ENCODE results near the gene PUDP. TPM values are rescaled to one million over a fixed set of nuclear protein-coding genes. Genes with fewer than 3 reads are reported as not detected.
A peak's percentile ranks its signal among the peaks of the same experiment; 100 is the strongest.
"Not testable (repeated sequence)": the region's sequence is repeated elsewhere in the genome, so short reads cannot be mapped to it uniquely, and the experiment has no call there.

PUDP gene
- polyA plus RNA-seq, 1 experiment, result 32.0 TPM

DNA sequence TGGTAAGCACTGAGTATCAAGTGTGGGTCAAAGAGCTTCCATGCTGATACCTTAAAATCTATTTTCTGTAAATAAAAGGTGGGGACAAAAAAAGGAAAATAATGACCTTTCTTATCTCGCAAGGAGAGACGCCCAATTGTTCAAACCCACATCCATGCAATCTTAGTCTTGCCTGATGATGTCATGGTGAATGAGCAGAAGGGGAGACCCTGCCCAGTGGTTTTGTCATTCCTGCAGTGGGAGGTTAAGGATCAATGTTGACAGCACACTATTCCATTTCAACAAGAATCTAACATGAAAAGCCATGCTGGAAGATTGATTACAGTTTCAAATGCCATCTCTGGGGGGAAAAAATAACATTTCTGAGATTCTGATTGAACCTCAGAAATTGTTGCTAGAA is 40.7 kb upstream of the PUDP start:
- H3K4me3 ChIP-seq (ENCODE audit: low read depth, low read length), result no peak overlapping the region
- no peaks in the 10 kb centered on the region for H3K9me3 ChIP-seq (ENCODE audit: control insufficient read depth, insufficient read depth, low read length)
- CTCF ChIA-PET, result no interaction called here
- no peak for DNase-seq (ENCODE audit: low read depth, low spot score)
- H3K27ac ChIP-seq (ENCODE audit: low read depth, low read length), result no peak overlapping the region
- TF ChIP-seq, protein P1, sequence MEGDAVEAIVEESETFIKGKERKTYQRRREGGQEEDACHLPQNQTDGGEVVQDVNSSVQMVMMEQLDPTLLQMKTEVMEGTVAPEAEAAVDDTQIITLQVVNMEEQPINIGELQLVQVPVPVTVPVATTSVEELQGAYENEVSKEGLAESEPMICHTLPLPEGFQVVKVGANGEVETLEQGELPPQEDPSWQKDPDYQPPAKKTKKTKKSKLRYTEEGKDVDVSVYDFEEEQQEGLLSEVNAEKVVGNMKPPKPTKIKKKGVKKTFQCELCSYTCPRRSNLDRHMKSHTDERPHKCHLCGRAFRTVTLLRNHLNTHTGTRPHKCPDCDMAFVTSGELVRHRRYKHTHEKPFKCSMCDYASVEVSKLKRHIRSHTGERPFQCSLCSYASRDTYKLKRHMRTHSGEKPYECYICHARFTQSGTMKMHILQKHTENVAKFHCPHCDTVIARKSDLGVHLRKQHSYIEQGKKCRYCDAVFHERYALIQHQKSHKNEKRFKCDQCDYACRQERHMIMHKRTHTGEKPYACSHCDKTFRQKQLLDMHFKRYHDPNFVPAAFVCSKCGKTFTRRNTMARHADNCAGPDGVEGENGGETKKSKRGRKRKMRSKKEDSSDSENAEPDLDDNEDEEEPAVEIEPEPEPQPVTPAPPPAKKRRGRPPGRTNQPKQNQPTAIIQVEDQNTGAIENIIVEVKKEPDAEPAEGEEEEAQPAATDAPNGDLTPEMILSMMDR (IDR thresholded peaks at IDR 0.05; ENCODE audit: low read depth, low read length), result no peak
- no peaks in the 10 kb centered on the region for H3K27me3 ChIP-seq (ENCODE audit: control insufficient read depth, insufficient read depth, low read length)
- POLR2A ChIA-PET, result no interaction called here

DNA sequence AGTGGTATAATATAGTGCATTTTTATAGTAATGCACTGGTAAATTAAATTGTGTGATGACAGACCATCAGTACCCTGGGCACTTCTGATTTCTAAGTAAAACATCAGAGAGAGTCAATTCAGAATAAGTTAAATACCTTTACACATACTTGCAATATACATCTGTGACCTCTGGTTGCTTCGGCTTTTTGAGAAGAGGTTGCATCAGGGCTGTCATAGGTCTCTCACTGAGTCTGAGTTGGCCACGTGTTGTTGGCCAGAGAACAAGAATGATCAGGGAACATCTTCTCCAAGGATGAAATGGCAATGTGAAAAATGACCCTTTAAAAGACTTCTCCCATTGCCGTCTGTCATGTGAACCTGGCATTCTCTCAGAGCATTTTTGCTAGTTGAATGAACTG is 36.9 kb upstream of the PUDP start:
- H3K27ac ChIP-seq (ENCODE audit: low read depth, low read length), result no peak overlapping the region
- TF ChIP-seq, protein P1 (IDR thresholded peaks at IDR 0.05; ENCODE audit: low read depth, low read length), result no peak
- DNase-seq (ENCODE audit: low read depth, low spot score), result no peak
- H3K9me3 ChIP-seq (ENCODE audit: control insufficient read depth, insufficient read depth, low read length), result no peaks in the 10 kb centered on the region
- H3K27me3 ChIP-seq (ENCODE audit: control insufficient read depth, insufficient read depth, low read length), result no peaks in the 10 kb centered on the region
- H3K4me3 ChIP-seq (ENCODE audit: low read depth, low read length), result no peak overlapping the region
- ChIA-PET POLR2A (no interaction called here), CTCF (no interaction called here)

DNA sequence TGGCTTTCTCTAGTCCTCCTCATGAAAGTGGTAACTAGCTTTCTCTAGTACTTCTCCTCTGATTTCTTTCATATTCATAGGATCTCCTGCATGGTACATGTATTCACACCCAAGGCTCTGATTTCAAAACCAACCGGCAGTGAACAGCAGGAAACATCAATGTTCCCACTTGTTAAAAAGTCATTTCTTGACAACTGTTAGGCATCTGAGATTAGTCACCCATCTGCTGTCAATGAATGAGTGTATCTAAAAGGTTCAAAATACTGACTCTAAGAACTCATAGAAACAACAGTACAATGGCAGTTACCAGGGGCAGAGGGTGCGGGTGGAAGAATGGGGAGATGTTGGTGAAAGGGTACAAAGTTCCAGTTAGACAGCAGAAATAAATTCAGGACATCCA is 31.5 kb upstream of the PUDP start:
- POLR2A ChIA-PET, result no interaction called here
- CTCF ChIA-PET, result no interaction called here

DNA sequence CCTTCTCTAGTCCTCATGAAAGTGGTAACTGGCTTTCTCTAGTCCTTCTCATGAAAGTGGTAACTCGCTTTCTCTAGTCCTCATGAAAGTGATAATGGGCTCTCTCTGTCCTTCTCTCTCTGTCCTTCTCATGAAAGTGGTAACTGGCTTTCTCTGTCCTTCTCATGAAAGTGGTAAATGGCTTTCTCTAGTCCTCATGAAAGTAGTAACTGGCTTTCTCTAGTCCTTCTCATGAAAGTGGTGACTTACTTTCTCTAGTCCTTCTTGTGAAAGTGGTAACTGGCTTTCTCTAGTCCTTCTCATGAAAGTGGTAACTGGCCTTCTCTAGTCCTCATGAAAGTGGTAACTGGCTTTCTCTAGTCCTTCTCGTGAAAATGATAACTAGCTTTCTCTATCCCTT is 30.9 kb upstream of the PUDP start:
- H3K4me3 ChIP-seq (ENCODE audit: low read depth, low read length); H3K9me3 ChIP-seq (ENCODE audit: control insufficient read depth, insufficient read depth, low read length); H3K27me3 ChIP-seq (ENCODE audit: control insufficient read depth, insufficient read depth, low read length); H3K27ac ChIP-seq (ENCODE audit: low read depth, low read length); POLR2A ChIA-PET; DNase-seq (ENCODE audit: low read depth, low spot score): not testable (repeated sequence)
- CTCF ChIA-PET, result interaction anchor here (1.4 kb wide), 1 partner anchor 13 kb away, joined by 4 read pairs; no protein-coding TSS in a partner anchor

More for the DNA sequence above, 31.5 kb upstream of the PUDP start:
- Histone ChIP-seq H3K9me3 (ENCODE audit: control insufficient read depth, insufficient read depth, low read length) (no peaks in the 10 kb centered on the region), H3K27me3 (ENCODE audit: control insufficient read depth, insufficient read depth, low read length) (no peaks in the 10 kb centered on the region), H3K4me3 (ENCODE audit: low read depth, low read length) (no peak overlapping the region), H3K27ac (ENCODE audit: low read depth, low read length) (no peak overlapping the region)
- no peak for DNase-seq (ENCODE audit: low read depth, low spot score)
- TF ChIP-seq, protein P1 (IDR thresholded peaks at IDR 0.05; ENCODE audit: low read depth, low read length), result no peak

GRCh38 chrX:7170898-7171297 is 22.9 kb upstream of the PUDP start:
- Histone ChIP-seq H3K9me3 (ENCODE audit: control insufficient read depth, insufficient read depth, low read length) (no peaks in the 10 kb centered on the region), H3K27ac (ENCODE audit: low read depth, low read length) (no peak overlapping the region), H3K27me3 (ENCODE audit: control insufficient read depth, insufficient read depth, low read length) (no peaks in the 10 kb centered on the region), H3K4me3 (ENCODE audit: low read depth, low read length) (no peak overlapping the region)
- ChIA-PET POLR2A (no interaction called here), CTCF (no interaction called here)
- TF ChIP-seq, protein P1 (IDR thresholded peaks at IDR 0.05; ENCODE audit: low read depth, low read length), result peak; percentile 27; the same call in 1 of the 2 replicates
- no peak for DNase-seq (ENCODE audit: low read depth, low spot score)

GRCh38 chrX:7169627-7170026 is 21.7 kb upstream of the PUDP start:
- Histone ChIP-seq H3K27ac (ENCODE audit: low read depth, low read length) (no peak overlapping the region), H3K4me3 (ENCODE audit: low read depth, low read length) (no peak overlapping the region), H3K9me3 (ENCODE audit: control insufficient read depth, insufficient read depth, low read length) (no peaks in the 10 kb centered on the region), H3K27me3 (ENCODE audit: control insufficient read depth, insufficient read depth, low read length) (no peaks in the 10 kb centered on the region)
- ChIA-PET CTCF (no interaction called here), POLR2A (no interaction called here)
- no peak for DNase-seq (ENCODE audit: low read depth, low spot score)
- TF ChIP-seq, protein P1 (IDR thresholded peaks at IDR 0.05; ENCODE audit: low read depth, low read length), result no peak

Measured in AG04450 (cell line).